Lower leg skin (tissue), 4 donors: ENCODE measurements around the gene MOCS1. TPM values are rescaled to one million over a fixed set of nuclear protein-coding genes. Genes with fewer than 3 reads are reported as not detected.

Experiments used
- DNase-seq, 2 donors: peaks; one replicate each; pipeline ENCODE4 v3.0.0-alpha.2; 2019; ENCODE audit warnings: low spot score in 2 of 2
- H3K4me3 ChIP-seq: fragments of 200-600 bp; sonication (generic); 2 replicates; pipeline ENCODE4 v1.5.1; 2017; ENCODE audit warnings: mild to moderate bottlenecking, low read depth; ENCODE audit not compliant: poor library complexity, severe bottlenecking
- POLR2A ChIP-seq, 2 donors: fragments of 450-650 bp; IDR thresholded peaks; one replicate each; pipeline ENCODE4 v1.6.1; 2016 to 2017; ENCODE audit warnings: antibody characterized with exemption in 2 of 2, mild to moderate bottlenecking in 1 of 2, moderate library complexity in 1 of 2
- WGBS, 2 donors: methylation state at CpG; one replicate each; pipeline ENCODE4 v1.1.5; 2018; 5-methylcytosine and 5-hydroxymethylcytosine counted together
- intact Hi-C: fragments of 100-400 bp; cut with DNase I; formaldehyde crosslinking; loops from one replicate; pipeline ENCODE4 v1.15.0; 2023; ENCODE audit warnings: low total_unique reads
- total RNA-seq, 4 donors: library from RNA; depleted of rRNA; stranded (reverse); fragments of >200 nt; gene quantifications; one replicate each; pipeline ENCODE4 v1.1.0, GENCODE V29; 2016
- TF ChIP-seq, protein P1 (sequence below), 3 donors: fragments of 450-650 bp; IDR thresholded peaks; one replicate each; pipeline ENCODE4 v1.5.1; 2016; ENCODE audit warnings: antibody characterized with exemption in 3 of 3, mild to moderate bottlenecking in 3 of 3, moderate library complexity in 2 of 3

The MOCS1 gene
- total RNA-seq, 4 donors from 2014 or later, result 4.8 to 18.7 (median 10.5) TPM

GRCh38 chr6:39881851-39882530 is 52.3 kb downstream of the MOCS1 start:
- no peak overlapping the region for H3K4me3 ChIP-seq
- intact Hi-C loops, result no loop called here
- no peak for DNase-seq
- TF ChIP-seq, protein P1, sequence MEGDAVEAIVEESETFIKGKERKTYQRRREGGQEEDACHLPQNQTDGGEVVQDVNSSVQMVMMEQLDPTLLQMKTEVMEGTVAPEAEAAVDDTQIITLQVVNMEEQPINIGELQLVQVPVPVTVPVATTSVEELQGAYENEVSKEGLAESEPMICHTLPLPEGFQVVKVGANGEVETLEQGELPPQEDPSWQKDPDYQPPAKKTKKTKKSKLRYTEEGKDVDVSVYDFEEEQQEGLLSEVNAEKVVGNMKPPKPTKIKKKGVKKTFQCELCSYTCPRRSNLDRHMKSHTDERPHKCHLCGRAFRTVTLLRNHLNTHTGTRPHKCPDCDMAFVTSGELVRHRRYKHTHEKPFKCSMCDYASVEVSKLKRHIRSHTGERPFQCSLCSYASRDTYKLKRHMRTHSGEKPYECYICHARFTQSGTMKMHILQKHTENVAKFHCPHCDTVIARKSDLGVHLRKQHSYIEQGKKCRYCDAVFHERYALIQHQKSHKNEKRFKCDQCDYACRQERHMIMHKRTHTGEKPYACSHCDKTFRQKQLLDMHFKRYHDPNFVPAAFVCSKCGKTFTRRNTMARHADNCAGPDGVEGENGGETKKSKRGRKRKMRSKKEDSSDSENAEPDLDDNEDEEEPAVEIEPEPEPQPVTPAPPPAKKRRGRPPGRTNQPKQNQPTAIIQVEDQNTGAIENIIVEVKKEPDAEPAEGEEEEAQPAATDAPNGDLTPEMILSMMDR (IDR thresholded peaks at IDR 0.05), result no peak
- no peak for TF ChIP-seq POLR2A (IDR thresholded peaks at IDR 0.05)
- WGBS, 2 donors, result 46 to 57% methylated on average over 16 of the region's 16 CpGs

- WGBS, 2 donors, result 68 to 81% methylated on average over 4 of the region's 4 CpGs
- DNase-seq, result no peak
- TF ChIP-seq, protein P1 (IDR thresholded peaks at IDR 0.05), result no peak
- no peak for TF ChIP-seq POLR2A (IDR thresholded peaks at IDR 0.05)
- intact Hi-C loops, result no loop called here
- H3K4me3 ChIP-seq, result no peak overlapping the region
These were observed 53.7 kb downstream of the MOCS1 start for GRCh38 chr6:39880594-39880993.

DNA sequence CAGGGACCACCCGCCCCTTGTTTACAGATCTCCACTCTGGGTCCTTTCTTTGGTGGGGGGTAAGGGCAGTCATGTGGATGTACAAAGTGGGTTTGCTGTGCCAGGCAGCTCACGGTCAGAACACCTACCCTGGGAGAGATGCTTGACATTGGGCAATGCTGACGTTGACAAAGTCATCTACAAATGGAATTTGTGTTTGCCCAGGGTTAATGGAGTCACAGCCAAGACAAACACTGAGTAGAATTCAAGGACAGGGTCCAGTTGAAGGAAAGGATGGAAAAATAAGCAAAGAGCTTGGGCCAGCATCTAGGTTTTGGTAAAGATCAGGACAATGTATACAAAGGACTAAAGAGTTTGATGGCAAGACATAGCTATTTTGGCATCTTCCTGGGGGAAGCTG is 54.7 kb downstream of the MOCS1 start:
- WGBS, 2 donors, result 84 to 86% methylated on average over 3 of the region's 3 CpGs

DNA sequence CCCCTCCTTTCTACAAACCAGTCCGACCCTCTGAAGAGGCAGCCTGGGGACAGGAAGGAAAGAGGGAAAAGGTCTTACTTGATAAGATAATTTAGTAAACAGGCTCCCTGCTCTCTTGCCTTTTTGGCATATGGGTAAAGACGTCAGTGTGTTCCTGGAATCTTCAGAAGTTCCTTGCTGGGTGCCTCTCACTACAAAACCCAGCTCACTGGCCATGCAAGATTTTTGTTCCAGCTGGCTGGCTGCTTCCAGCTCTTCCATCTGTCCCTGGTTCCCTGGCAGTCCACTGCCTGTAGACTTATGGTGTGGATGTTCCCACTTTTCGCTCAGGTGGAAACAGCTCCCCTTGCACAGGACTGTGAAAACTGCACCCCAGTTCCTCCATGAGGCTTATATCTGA is 57.4 kb downstream of the MOCS1 start:
- TF ChIP-seq, protein P1 (IDR thresholded peaks at IDR 0.05), result no peak
- TF ChIP-seq POLR2A (IDR thresholded peaks at IDR 0.05), result no peak
- WGBS, 2 donors, result 75 to 76% methylated on average over 3 of the region's 3 CpGs
- no peak for DNase-seq
- no peak overlapping the region for H3K4me3 ChIP-seq
- intact Hi-C loops, result no loop called here

More for the DNA sequence above, 54.7 kb downstream of the MOCS1 start:
- intact Hi-C loops, result no loop called here
- no peak for DNase-seq
- H3K4me3 ChIP-seq, result no peak overlapping the region
- TF ChIP-seq, protein P1 (IDR thresholded peaks at IDR 0.05), result no peak
- TF ChIP-seq POLR2A (IDR thresholded peaks at IDR 0.05), result no peak

DNA sequence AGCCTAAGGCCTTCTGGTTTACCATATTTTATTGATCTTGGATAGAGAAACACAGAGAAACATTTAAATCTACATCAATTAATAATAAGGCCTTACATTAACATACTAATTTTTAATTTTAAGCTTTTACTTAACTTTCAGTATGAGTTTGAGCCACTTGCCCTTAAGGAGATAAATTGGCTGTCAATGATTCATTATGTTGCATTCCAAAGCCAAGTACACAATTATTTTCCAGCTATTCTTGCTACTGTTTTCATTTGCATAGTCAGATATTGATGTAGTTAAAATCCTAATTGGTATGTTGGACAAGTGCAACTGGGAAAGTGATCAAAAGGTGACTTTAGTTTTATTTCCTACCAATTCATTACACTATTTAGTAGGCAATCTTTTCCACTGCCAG is 58.2 kb downstream of the MOCS1 start:
- no peak for DNase-seq
- TF ChIP-seq POLR2A (IDR thresholded peaks at IDR 0.05), result no peak
- TF ChIP-seq, protein P1 (IDR thresholded peaks at IDR 0.05), result no peak
- no peak overlapping the region for H3K4me3 ChIP-seq
- intact Hi-C loops, result no loop called here

DNA sequence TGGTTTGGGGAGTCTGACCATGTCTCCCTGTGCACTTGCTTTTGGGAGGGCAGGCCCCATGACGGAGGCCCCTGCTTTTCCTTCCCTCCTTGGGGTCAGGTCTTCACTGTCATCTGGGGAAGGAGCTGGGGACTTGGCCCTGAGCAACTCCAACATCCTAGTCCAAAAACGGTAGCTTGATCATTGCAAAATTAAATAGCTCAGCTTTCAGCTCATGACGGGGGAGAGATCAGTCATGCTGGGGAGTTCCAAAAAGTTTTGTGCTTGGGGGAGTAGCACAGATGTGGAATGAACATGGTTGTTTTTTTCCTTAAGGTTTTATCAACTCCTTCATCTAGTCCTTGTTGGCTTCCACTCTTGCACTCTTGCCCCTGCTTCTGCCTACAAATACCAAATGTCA is 60.8 kb downstream of the MOCS1 start:
- no peak overlapping the region for H3K4me3 ChIP-seq
- 82 to 83% methylated on average over 3 of the region's 3 CpGs for WGBS, 2 donors
- DNase-seq, result no peak
- intact Hi-C loops, result no loop called here
- no peak for TF ChIP-seq POLR2A (IDR thresholded peaks at IDR 0.05)
